ENCODE results near the gene AMIGO3. TPM values are rescaled to one million over a fixed set of nuclear protein-coding genes. Genes with fewer than 3 reads are reported as not detected.

Gene AMIGO3
- total and polyA plus RNA-seq, 2 experiments from 2014 or later: 2.9 to 10.4 TPM

- TF ChIP-seq ETS1 (IDR thresholded peaks at IDR 0.05) (no peak), CREB1 (CRISPR knock-in tag; IDR thresholded peaks at IDR 0.05; ENCODE audit: low read depth) (no peak), ZNF462 (CRISPR knock-in tag; IDR thresholded peaks at IDR 0.05) (no peak), ZNF114 (CRISPR knock-in tag; IDR thresholded peaks at IDR 0.05) (no peak)
Observed at GRCh38 chr3:49716691-49717210, 2.7 kb downstream of the AMIGO3 start (continued).

GRCh38 chr3:49716169-49716568 is 3.3 kb downstream of the AMIGO3 start:
- 0 out of 2 replicates have a peak, but pooled peaks cover 1% of the 10 kb centered on the region for H3K36me3 ChIP-seq (ENCODE audit: insufficient read depth)
- H3F3A ChIP-seq (replicated peaks; ENCODE audit: low read depth): peaks cover 4% of the 10 kb centered on the region; the same call in 1 of the 2 replicates
- H3K27me3 ChIP-seq (ENCODE audit: insufficient read depth): no peaks in the 10 kb centered on the region
- no peaks in the 10 kb centered on the region; the same call in 1 of the 2 replicates for H3K4me1 ChIP-seq (ENCODE audit: insufficient read depth)
- H2AFZ ChIP-seq: no peak overlapping the region
- no peaks in the 10 kb centered on the region for H3K79me2 ChIP-seq (replicated peaks; ENCODE audit: insufficient read depth)
- H3K4me2 ChIP-seq: no peak overlapping the region
- peaks cover 35% of the 10 kb centered on the region for H3K27me3 Mint-ChIP-seq (ENCODE audit: insufficient read depth, low read depth, poor library complexity)
- H3K9me3 Mint-ChIP-seq: peaks cover 6% of the 10 kb centered on the region; the same call in 1 of the 3 replicates
- no peak for DNase-seq (ENCODE audit: low spot score)
- peaks cover 11% of the 10 kb centered on the region for H3K36me3 Mint-ChIP-seq (ENCODE audit: low read depth)
- no peak for ATAC-seq
- no peak overlapping the region for H3K4me3 Mint-ChIP-seq
- H3K27ac Mint-ChIP-seq: no peak overlapping the region
- H3K4me1 Mint-ChIP-seq: peaks cover 15% of the 10 kb centered on the region
- peaks cover 3% of the 10 kb centered on the region; the same call in 1 of the 2 replicates for H4K20me1 ChIP-seq (replicated peaks; ENCODE audit: insufficient read depth)
- no peak overlapping the region for H3K27ac ChIP-seq (ENCODE audit: low read depth)
- H3K4me3 ChIP-seq: no peak overlapping the region
- no peaks in the 10 kb centered on the region for H3K9me2 ChIP-seq (ENCODE audit: insufficient read depth)
- TF ChIP-seq ZNF114 (CRISPR knock-in tag; IDR thresholded peaks at IDR 0.05): no peak
- no peak for TF ChIP-seq EZH2phosphoT487 (IDR thresholded peaks at IDR 0.05; ENCODE audit: unreplicated experiment)
- no peak for TF ChIP-seq POLR2AphosphoS5 (IDR thresholded peaks at IDR 0.05; ENCODE audit: low read depth)
- TF ChIP-seq CTCF (conservative IDR thresholded peaks at IDR 0.05; ENCODE audit: low read depth in 2 of 2): no peak
- TF ChIP-seq STAT1 (IDR thresholded peaks at IDR 0.05; ENCODE audit: unreplicated experiment): no peak
- no peak for TF ChIP-seq REST (IDR thresholded peaks at IDR 0.05; ENCODE audit: unreplicated experiment)
- no peak for TF ChIP-seq NANOG (IDR thresholded peaks at IDR 0.05; ENCODE audit: borderline replicate concordance)
- no peak for TF ChIP-seq JUNB (IDR thresholded peaks at IDR 0.05; ENCODE audit: unreplicated experiment)
